HCT116 (cell line): ENCODE results near the gene TEPSIN.

Experiments used
- ATF3 ChIP-seq: IDR thresholded peaks from 2 replicates; pipeline ENCODE4 v1.6.1; 2012
- EZH2 ChIP-seq: fragments of 200-600 bp; sonication (generic); IDR thresholded peaks from 2 replicates; pipeline ENCODE4 v1.6.1; 2017; ENCODE audit warnings: antibody characterized with exemption, mixed run types
- POLR2A ChIP-seq: IDR thresholded peaks from 2 replicates; pipeline ENCODE4 v1.7.0; 2011; ENCODE audit warnings: borderline replicate concordance; ENCODE audit not compliant: insufficient read depth, insufficient read length; ENCODE audit errors: extremely low read depth
- POLR2AphosphoS5 ChIP-seq: IDR thresholded peaks from 2 replicates; pipeline ENCODE4 v1.6.1; 2011; ENCODE audit warnings: mild to moderate bottlenecking, low read depth, low read length, moderate library complexity
- SRF ChIP-seq: IDR thresholded peaks from 2 replicates; pipeline ENCODE4 v1.6.1; 2012; ENCODE audit warnings: low read depth
- TF ChIP-seq, protein P1 (sequence below), 3 experiments: fragments of 200-600 bp in 1 of 3; sonication (generic) in 1 of 3; IDR thresholded peaks in 2 of 3; conservative IDR thresholded peaks in 1 of 3; 2 replicates each; pipeline ENCODE4 v1.5.1; 2012 to 2017; ENCODE audit warnings: low read depth in 2 of 3, low read length in 2 of 3, antibody characterized with exemption in 1 of 3, borderline replicate concordance in 1 of 3, control low read depth in 1 of 3, mild to moderate bottlenecking in 1 of 3, mixed read lengths in 1 of 3, mixed run types in 1 of 3, moderate library complexity in 1 of 3; ENCODE audit not compliant: insufficient read depth in 1 of 3

GRCh38 chr17:81234940-81235821 lies 3.7 kb downstream of the TEPSIN start:
- TF ChIP-seq ATF3 (no peak), POLR2A (no peak), SRF (no peak), EZH2 (no peak), POLR2AphosphoS5 (no peak)
- TF ChIP-seq, protein P1, sequence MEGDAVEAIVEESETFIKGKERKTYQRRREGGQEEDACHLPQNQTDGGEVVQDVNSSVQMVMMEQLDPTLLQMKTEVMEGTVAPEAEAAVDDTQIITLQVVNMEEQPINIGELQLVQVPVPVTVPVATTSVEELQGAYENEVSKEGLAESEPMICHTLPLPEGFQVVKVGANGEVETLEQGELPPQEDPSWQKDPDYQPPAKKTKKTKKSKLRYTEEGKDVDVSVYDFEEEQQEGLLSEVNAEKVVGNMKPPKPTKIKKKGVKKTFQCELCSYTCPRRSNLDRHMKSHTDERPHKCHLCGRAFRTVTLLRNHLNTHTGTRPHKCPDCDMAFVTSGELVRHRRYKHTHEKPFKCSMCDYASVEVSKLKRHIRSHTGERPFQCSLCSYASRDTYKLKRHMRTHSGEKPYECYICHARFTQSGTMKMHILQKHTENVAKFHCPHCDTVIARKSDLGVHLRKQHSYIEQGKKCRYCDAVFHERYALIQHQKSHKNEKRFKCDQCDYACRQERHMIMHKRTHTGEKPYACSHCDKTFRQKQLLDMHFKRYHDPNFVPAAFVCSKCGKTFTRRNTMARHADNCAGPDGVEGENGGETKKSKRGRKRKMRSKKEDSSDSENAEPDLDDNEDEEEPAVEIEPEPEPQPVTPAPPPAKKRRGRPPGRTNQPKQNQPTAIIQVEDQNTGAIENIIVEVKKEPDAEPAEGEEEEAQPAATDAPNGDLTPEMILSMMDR (IDR thresholded peaks at IDR 0.05 in 2 of 3, conservative IDR thresholded peaks at IDR 0.05 in 1 of 3; ENCODE audit: borderline replicate concordance in 1 of 3, insufficient read depth in 1 of 3, low read depth in 2 of 3, low read length in 2 of 3) = no peak
